CD4-positive, alpha-beta T cell treated with Interleukin-15 for 4 hours (primary cell): ENCODE results near the gene MED14.

Experiments
- DNase-seq: peaks from one replicate; pipeline ENCODE4 v3.0.0-alpha.2; 2020; ENCODE audit warnings: low spot score

MED14 gene

GRCh38 chrX:40729598-40730584, 5.5 kb downstream of the MED14 start:
- no peak for DNase-seq

GRCh38 chrX:40727581-40728252, 7.6 kb downstream of the MED14 start:
- no peak for DNase-seq

GRCh38 chrX:40727093-40727492, 8.2 kb downstream of the MED14 start:
- no peak for DNase-seq

DNA sequence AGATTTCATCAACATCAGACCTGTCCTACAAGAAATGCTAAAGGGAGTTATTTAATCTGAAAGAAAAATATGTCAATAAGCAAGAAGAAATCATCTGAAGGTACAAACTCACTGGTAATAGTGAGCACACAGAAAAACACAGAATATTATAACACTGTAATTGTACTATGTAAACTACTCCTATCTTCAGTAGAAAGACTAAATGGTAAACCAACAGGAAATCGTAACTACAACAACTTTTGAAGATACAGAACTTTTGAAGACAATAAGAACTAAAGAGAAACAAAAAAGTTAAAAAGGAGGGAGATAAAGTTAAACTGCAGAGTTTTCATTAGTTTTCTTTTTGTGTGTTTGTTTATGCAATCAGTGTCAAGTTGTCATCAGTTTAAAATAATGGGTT, 12.4 kb downstream of the MED14 start:
- DNase-seq, result no peak

DNA sequence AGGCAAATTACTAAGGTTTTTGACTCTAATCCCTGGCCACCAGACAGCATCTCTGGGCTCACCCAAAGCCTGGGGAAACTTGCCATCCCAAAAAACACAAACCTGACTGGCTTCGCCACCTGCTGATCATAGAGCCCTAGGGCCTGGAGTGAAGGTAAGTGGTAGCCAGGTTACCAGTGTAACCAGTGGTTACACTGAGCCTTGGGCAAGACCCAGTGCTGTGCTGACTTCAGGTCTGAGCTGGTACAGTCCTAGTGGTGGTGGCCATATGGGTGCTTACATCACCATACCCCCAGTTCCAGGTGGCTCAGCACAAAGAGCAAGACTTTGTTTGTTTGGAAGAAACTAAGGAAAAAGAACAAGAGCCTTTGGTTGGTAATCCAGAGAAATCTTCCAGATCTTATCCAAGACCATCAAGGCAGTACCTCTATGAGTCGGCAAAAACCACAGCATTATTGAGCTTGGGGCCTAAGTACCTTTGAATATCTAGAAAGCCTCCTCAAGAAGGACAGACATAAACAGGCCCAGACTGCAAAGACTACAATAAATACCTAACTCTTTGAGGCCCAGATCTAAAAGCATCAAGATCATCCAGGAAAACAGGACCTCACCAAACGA, 13.7 kb downstream of the MED14 start:
- DNase-seq, result no peak

DNA sequence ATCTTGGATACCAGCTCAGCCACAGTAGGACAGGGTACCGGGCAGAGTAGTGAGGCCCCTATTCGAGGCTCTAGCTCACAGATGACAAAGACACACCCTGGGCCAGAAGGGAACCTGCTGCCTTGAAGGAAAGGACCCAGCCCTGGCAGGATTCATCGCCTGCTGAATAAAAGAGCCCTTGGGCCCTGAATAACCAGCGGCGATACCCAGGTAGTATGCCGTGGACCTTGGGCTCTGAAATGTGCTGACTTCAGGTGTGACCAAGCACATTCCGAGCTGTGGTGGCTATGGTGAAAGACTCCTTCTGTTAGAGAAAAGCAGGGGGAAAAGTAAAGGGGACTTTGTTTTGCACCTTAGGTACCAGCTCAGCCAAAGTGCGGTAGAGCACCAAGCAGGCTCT, 14.6 kb downstream of the MED14 start:
- no peak for DNase-seq

- DNase-seq, result no peak
Observed at GRCh38 chrX:40720339-40720738, 15.0 kb downstream of the MED14 start.

GRCh38 chrX:40719731-40720130, 15.6 kb downstream of the MED14 start:
- no peak for DNase-seq

- DNase-seq, result no peak
Observed at GRCh38 chrX:40719218-40719617, 16.1 kb downstream of the MED14 start.

DNA sequence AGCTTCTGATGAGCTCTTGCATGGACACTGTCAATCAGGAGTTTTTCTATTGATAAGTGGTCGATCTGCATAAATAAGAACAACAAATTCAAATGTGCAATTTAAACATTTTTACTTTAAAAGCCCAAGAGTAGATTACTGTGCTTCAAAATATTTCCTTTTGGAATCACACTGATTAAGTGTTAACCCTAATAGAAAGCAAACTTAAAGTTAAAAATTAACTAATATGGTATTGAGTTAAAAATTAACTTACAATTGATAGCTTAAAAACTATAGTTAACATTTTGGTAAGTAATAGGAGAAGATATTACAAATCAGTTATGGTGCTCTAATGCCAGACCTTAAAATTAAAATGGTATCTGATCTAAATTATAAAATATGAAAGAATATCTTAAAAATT, 25.9 kb downstream of the MED14 start:
- DNase-seq, result no peak

- no peak for DNase-seq
Observed at GRCh38 chrX:40705658-40706312, 29.6 kb downstream of the MED14 start.

GRCh38 chrX:40700640-40701342, 34.6 kb downstream of the MED14 start:
- DNase-seq, result no peak

- no peak for DNase-seq
Observed at GRCh38 chrX:40698851-40699250, 36.5 kb downstream of the MED14 start.

DNA sequence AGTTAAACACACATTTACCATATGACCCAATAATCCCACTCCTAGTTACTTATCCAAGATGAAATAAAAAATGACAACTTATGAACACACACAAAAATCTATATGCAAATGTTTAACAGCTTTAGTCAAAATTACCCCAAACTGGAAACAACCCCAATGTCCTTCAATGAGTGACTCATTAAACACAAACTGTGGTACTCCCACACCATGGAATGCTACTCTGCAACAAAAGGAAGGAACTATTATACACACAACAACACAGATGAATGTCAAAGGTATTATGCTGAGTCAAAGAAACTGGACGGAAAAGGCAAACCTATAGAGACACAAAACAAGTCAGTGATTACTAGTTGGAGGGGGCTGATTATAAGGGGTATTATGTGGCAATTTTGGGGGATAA, 40.5 kb downstream of the MED14 start:
- DNase-seq, result no peak

- no peak for DNase-seq
Observed at GRCh38 chrX:40688929-40689328, 46.4 kb downstream of the MED14 start.

GRCh38 chrX:40687169-40687568, 48.2 kb downstream of the MED14 start:
- no peak for DNase-seq

GRCh38 chrX:40685362-40685918, 49.9 kb downstream of the MED14 start:
- no peak for DNase-seq

DNA sequence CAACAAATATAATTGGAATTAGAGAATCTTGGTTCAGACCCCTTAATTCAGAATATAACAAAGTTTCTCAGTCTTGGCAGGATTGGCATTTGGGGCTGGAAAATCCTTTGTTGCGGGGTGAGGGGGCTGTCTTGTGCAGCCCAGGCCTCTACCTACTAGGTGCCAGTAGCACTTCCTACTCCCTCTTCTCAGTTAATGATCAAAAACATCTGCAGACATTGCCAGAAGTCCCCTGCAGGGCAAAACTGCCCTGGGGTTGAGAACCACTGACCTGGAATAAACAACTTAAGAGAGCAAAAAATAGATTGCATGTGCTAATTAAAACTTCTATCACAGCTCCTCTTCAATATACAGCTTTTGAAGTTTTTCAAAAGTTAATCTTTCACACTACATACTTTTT, 51.2 kb downstream of the MED14 start:
- no peak for DNase-seq

DNA sequence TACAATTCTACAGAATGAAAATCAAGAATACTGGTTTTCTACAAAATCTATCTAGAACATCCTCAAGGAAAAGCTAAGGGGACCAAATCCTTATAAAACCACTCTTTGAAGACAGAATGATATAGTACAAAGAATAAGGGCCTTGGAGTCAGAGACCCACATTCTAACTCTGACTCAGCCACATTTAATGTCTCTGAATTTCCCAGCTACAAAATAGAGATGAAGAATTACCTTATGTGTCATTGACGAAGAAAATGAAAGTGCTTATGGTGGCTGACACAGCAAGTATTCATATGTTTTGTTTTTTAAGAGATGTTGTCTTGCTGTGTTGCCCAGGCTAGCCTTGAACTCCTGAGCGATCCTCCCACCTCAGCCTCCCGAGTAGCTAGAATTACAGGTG, 52.1 kb downstream of the MED14 start:
- no peak for DNase-seq

DNA sequence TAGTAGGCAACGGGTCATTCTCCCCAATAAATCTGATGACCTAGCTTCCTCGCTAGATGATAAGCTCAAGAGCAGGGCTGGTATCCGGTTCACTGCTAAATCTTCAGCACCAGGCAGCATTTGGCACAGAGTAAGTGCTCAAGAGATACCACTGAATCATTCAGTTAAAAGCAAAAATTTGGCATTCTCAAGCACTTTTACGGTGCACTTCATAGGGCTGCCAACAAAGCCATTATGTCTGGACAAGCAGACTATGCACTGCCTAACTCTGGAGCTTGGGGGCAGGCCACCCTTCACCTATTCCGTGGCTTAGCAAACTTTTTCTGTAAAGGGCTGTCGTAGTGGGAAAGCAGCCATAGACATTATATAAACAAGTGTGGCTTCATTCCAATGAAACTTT, 64.2 kb downstream of the MED14 start:
- no peak for DNase-seq

DNA sequence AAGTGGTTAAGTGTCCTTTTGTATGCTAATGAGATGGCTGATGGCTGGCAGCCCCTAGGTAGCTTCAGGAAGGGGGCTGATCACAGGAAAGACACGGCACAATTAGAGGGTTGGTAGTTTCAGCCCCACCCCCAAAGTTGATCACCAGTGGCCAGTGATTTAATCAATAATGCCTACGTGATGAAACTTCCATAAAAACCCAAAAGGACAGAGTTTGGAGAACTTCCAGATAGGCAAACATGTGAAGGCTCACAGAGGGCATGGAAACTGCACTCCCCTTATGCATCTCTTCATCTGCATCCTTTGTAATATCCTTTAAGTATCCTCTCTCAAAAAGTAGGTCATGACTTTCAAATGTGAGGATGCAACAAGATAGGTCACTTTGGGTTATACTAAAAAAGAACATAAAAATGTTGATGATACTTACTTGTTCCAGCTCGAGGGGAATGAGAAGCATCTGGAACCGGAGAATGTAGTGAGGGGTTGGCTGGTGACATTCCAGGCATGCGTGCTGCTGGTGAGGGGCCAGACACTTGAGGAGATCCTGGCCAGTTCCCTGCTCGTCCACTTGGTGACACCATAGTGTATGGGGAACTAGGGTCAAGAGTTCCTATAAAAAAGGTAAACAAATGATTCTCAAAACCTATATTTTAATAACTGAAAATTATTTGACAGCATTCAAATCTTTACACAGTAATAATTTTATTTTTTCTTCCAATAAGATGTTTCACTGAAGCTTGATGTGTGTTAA, 71.3 kb downstream of the MED14 start:
- no peak for DNase-seq
